Fibroblast of lung (primary cell): ENCODE measurements around the gene CALR3.
"Not testable (repeated sequence)": the region's sequence is repeated elsewhere in the genome, so short reads cannot be mapped to it uniquely, and the experiment has no call there.

Experiments
- CTCF ChIP-seq, 2 donors: IDR thresholded peaks in 1 of 2; conservative IDR thresholded peaks in 1 of 2; 1 replicate in 1 of 2; 2 replicates in 1 of 2; pipeline ENCODE4 v1.5.1; 2011 to 2012; ENCODE audit warnings: low read length in 2 of 2, control low read depth in 1 of 2, inconsistent platforms in 1 of 2, low read depth in 1 of 2, mild to moderate bottlenecking in 1 of 2
- EZH2 ChIP-seq: IDR thresholded peaks from 2 replicates; pipeline ENCODE4 v1.5.1; 2012; ENCODE audit warnings: low read length, control low read depth, mild to moderate bottlenecking; ENCODE audit errors: missing control alignments

- not testable (repeated sequence) for TF ChIP-seq CTCF (conservative IDR thresholded peaks at IDR 0.05 in 1 of 2, IDR thresholded peaks at IDR 0.05 in 1 of 2; ENCODE audit: low read depth in 1 of 2, low read length in 2 of 2); EZH2
Observed at GRCh38 chr19:16543734-16544133, 47.8 kb upstream of the CALR3 start.
